CD4-positive, alpha-beta T cell (primary cell): Measurements from ENCODE around the gene EMB. TPM values are rescaled to one million over a fixed set of nuclear protein-coding genes. Genes with fewer than 3 reads are reported as not detected.
A peak's percentile ranks its signal among the peaks of the same experiment; 100 is the strongest.
"Not testable (repeated sequence)": the region's sequence is repeated elsewhere in the genome, so short reads cannot be mapped to it uniquely, and the experiment has no call there.

Experiments
- ATAC-seq: fragments of 200-7000 bp; cut with Tn5 transposase; one replicate; pipeline ENCODE4 v1.10.0; 2022; ENCODE audit warnings: mild to moderate bottlenecking; ENCODE audit not compliant: poor library complexity
- CTCF ChIA-PET: fragments of 350-600 bp; sonication (Branson Sonifier 250); formaldehyde crosslinking; loops from one replicate; lab custom pipeline; 2021; ENCODE audit warnings: antibody characterized with exemption, inconsistent platforms; lab: Charles Lee
- POLR2A ChIA-PET: fragments of 350-600 bp; sonication (Branson Sonifier 250); formaldehyde crosslinking; loops from one replicate; lab custom pipeline; 2021; ENCODE audit warnings: antibody characterized with exemption, inconsistent platforms; lab: Charles Lee
- DNase-seq, 14 experiments: peaks; one replicate each; pipeline ENCODE4 v3.0.0-alpha.2; 2013 to 2020; ENCODE audit warnings: mixed read lengths in 2 of 14
- H3K27ac ChIP-seq, 2 donors: one replicate each; pipeline versions ENCODE4 v1.5.1 to v1.7.0; 2013; ENCODE audit warnings: low read length in 2 of 2, low read depth in 1 of 2, mild to moderate bottlenecking in 1 of 2
- H3K27me3 ChIP-seq, 2 experiments: 1 replicate in 1 of 2; 2 replicates in 1 of 2; pipeline versions ENCODE4 v1.6.1 to v1.7.0; 2013; ENCODE audit warnings: low read length in 2 of 2, control low read depth in 1 of 2, mild to moderate bottlenecking in 1 of 2, moderate library complexity in 1 of 2; ENCODE audit not compliant: insufficient read depth in 2 of 2, control insufficient read depth in 1 of 2
- H3K36me3 ChIP-seq: one replicate; pipeline ENCODE4 v1.6.1; 2013; ENCODE audit warnings: low read length, control low read depth; ENCODE audit not compliant: insufficient read depth
- H3K4me1 ChIP-seq: one replicate; pipeline ENCODE4 v1.6.1; 2013; ENCODE audit warnings: low read length, control low read depth; ENCODE audit not compliant: insufficient read depth
- H3K4me3 ChIP-seq: one replicate; pipeline ENCODE4 v1.5.1; 2013; ENCODE audit warnings: mild to moderate bottlenecking, low read length, moderate library complexity
- H3K9me3 ChIP-seq, 2 experiments: 1 replicate in 1 of 2; 2 replicates in 1 of 2; pipeline versions ENCODE4 v1.6.1 to v1.7.0; 2013; ENCODE audit warnings: low read length in 2 of 2, mild to moderate bottlenecking in 2 of 2, control low read depth in 1 of 2, moderate library complexity in 1 of 2; ENCODE audit not compliant: control insufficient read depth in 1 of 2, insufficient read depth in 1 of 2
- H3K27ac Mint-ChIP-seq: one replicate; pipeline ENCODE4 v1.8.0; 2020; ENCODE audit warnings: mixed read lengths
- H3K27me3 Mint-ChIP-seq: one replicate; pipeline ENCODE4 v1.8.0; 2021; ENCODE audit warnings: mixed read lengths
- H3K36me3 Mint-ChIP-seq: one replicate; pipeline ENCODE4 v1.8.0; 2021; ENCODE audit warnings: low read depth, mixed read lengths
- H3K4me1 Mint-ChIP-seq: one replicate; pipeline ENCODE4 v1.8.0; 2021; ENCODE audit warnings: low read depth, mixed read lengths
- H3K4me3 Mint-ChIP-seq: one replicate; pipeline ENCODE4 v1.8.0; 2020; ENCODE audit warnings: mild to moderate bottlenecking, mixed read lengths
- H3K9me3 Mint-ChIP-seq: one replicate; pipeline ENCODE4 v1.8.0; 2020; ENCODE audit warnings: mixed read lengths
- intact Hi-C, 2 experiments: fragments of 100-400 bp; cut with DNase I in 1 of 2; cut with micrococcal nuclease in 1 of 2; formaldehyde crosslinking; loops; one replicate each; pipeline versions ENCODE4 v1.15.1 to v1.9.0; 2023 to 2025; cut with DNase I, micrococcal nuclease
- total RNA-seq, 174 experiments: library from RNA in 2 of 174; stranded (reverse) in 2 of 174; gene quantifications; one replicate each; pipeline ENCODE4 v1.2.3 and lab custom pipeline; 2021 to 2026

EMB gene
- total RNA-seq, 2 experiments from 2014 or later, result 131 to 133 TPM

DNA sequence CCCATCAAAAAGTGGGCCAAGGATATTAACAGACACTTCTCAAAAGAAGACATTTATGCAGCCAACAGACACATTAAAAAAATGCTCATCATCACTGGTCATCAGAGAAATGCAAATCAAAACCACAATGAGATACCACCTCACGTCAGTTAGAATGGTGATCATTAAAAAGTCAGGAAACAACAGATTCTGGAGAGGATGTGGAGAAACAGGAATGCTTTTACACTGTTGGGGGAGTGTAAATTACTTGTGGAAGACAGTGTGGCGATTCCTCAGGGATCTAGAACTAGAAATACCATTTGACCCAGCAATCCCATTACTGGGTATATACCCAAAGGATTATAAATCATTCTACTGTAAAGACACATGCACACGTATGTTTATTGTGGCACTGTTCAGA lies 48.8 kb downstream of the EMB start:
- POLR2A ChIA-PET, H3K4me3 Mint-ChIP-seq: not testable (repeated sequence)
- H3K36me3 ChIP-seq, result peaks cover 18% of the 10 kb centered on the region

DNA sequence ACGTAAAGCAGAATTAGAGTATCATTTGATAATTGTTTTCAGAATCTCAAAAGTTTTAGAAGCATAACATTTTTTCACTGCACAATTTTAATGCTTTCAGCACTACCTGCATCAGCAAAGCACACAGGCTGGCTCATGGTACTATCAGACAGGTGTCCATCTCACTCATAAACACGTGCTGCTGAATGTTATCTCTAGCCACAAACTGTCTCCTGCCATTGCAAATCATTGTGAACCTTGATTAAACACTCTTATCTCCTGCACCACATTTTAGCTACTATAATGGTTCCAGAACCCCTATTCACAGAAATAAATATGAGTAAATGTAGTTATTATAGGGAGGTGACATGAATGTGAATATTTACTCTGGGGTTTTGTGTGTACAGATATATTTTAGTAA lies 56.7 kb downstream of the EMB start:
- H3K27ac Mint-ChIP-seq, intact Hi-C loops, H3K4me1 ChIP-seq, H3K4me3 ChIP-seq, H3K27me3 Mint-ChIP-seq, H3K9me3 Mint-ChIP-seq, ATAC-seq, H3K4me3 Mint-ChIP-seq, POLR2A ChIA-PET, DNase-seq, CTCF ChIA-PET, H3K27me3 ChIP-seq, H3K27ac ChIP-seq: not testable (repeated sequence)
- Mint-ChIP-seq H3K36me3 (peaks cover 85% of the 10 kb centered on the region), H3K4me1 (peaks cover 32% of the 10 kb centered on the region)
- Histone ChIP-seq H3K9me3 (peaks cover 0 to 14% of the 10 kb centered on the region in 2 experiments), H3K36me3 (peaks cover 20% of the 10 kb centered on the region)

More for the DNA sequence above, 48.8 kb downstream of the EMB start:
- ATAC-seq, DNase-seq, intact Hi-C loops, H3K27ac ChIP-seq, H3K4me3 ChIP-seq, H3K9me3 Mint-ChIP-seq, H3K27me3 ChIP-seq, H3K4me1 ChIP-seq, CTCF ChIA-PET, H3K27me3 Mint-ChIP-seq, H3K9me3 ChIP-seq: not testable (repeated sequence)
- Mint-ChIP-seq H3K4me1 (peaks cover 36% of the 10 kb centered on the region), H3K36me3 (peaks cover 89% of the 10 kb centered on the region), H3K27ac (peak overlapping the region; percentile 39)

DNA sequence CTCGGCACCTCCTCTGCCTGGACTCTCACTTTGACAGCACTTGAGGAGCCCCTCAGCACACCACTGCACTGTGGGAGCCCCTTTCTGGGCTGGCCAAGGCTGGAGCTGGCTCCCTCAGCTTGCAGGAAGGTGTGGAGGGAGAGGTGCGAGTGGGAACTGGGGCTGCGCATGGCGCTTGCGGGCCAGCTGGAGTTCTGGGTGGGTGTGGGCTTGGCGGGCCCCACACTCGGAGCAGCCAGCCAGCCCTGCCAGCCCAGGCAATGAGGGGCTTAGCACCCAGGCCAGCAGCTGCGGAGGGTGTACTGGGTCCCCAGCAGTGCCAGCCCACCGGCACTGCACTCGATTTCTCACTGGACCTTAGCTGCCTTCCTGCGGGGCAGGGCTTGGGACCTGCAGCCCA lies 64.4 kb downstream of the EMB start:
- ATAC-seq, H3K27me3 Mint-ChIP-seq, DNase-seq, H3K4me1 ChIP-seq, H3K27me3 ChIP-seq, intact Hi-C loops, H3K27ac Mint-ChIP-seq, POLR2A ChIA-PET, H3K4me3 ChIP-seq, H3K9me3 ChIP-seq, H3K36me3 ChIP-seq, H3K27ac ChIP-seq, CTCF ChIA-PET, H3K4me3 Mint-ChIP-seq, H3K9me3 Mint-ChIP-seq: not testable (repeated sequence)
- H3K4me1 Mint-ChIP-seq, result peaks cover 27% of the 10 kb centered on the region
- peaks cover 87% of the 10 kb centered on the region for H3K36me3 Mint-ChIP-seq

DNA sequence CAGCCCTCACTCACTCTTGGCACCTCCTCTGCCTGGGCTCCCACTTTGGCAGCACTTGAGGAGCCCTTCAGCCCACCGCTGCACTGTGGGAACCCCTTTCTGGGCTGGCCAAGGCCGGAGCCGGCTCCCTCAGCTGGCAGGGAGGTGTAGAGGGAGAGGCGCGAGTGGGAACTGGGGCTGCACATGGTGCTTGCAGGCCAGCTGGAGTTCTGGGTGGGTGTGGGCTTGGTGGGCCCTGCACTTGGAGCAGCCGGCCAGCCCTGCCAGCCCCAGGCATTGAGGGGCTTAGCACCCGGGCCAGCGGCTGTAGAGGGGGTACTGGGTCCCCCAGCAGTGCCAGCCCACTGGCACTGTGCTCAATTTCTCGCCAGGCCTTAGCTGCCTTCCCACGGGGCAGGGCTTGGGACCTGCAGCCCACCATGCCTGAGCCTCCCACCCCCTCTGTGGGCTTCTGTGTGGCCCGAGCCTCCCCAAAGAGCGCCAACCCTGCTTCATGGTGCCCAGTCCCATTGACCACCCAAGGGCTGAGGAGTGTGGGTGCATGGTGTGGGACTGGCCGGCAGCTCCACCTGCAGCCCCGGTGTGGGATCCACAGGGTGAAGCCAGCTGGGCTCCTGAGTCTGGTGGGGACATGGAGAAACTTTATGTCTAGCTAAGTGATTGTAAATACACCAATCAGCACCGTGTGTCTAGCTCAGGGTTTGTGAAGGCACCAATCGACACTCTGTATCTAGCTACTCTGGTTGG lies 71.6 kb downstream of the EMB start:
- H3K27ac Mint-ChIP-seq, H3K4me1 Mint-ChIP-seq, H3K36me3 ChIP-seq, ATAC-seq, H3K27ac ChIP-seq, H3K27me3 ChIP-seq, DNase-seq, H3K4me3 ChIP-seq, H3K4me3 Mint-ChIP-seq, H3K4me1 ChIP-seq, intact Hi-C loops, H3K27me3 Mint-ChIP-seq, CTCF ChIA-PET: not testable (repeated sequence)
- peaks cover 0 to 20% of the 10 kb centered on the region in 2 experiments for H3K9me3 ChIP-seq
- Mint-ChIP-seq H3K36me3 (peaks cover 82% of the 10 kb centered on the region), H3K9me3 (peaks cover 12% of the 10 kb centered on the region)
- POLR2A ChIA-PET, result interaction anchor here (0.7 to 1.4 kb wide), 2 partner anchors 42 to 298 kb away, joined by 3 read pairs; no protein-coding TSS in a partner anchor
